CD4-positive, alpha-beta T cell treated with Interleukin-1 beta for 1 hour (primary cell): Measurements from ENCODE around the gene PKD2L1.
A peak's percentile ranks its signal among the peaks of the same experiment; 100 is the strongest.
"Not testable (repeated sequence)": the region's sequence is repeated elsewhere in the genome, so short reads cannot be mapped to it uniquely, and the experiment has no call there.

Source experiments
- DNase-seq, 2 donors: peaks; one replicate each; pipeline ENCODE4 v3.0.0-alpha.2; 2020 to 2022

The PKD2L1 gene

DNA sequence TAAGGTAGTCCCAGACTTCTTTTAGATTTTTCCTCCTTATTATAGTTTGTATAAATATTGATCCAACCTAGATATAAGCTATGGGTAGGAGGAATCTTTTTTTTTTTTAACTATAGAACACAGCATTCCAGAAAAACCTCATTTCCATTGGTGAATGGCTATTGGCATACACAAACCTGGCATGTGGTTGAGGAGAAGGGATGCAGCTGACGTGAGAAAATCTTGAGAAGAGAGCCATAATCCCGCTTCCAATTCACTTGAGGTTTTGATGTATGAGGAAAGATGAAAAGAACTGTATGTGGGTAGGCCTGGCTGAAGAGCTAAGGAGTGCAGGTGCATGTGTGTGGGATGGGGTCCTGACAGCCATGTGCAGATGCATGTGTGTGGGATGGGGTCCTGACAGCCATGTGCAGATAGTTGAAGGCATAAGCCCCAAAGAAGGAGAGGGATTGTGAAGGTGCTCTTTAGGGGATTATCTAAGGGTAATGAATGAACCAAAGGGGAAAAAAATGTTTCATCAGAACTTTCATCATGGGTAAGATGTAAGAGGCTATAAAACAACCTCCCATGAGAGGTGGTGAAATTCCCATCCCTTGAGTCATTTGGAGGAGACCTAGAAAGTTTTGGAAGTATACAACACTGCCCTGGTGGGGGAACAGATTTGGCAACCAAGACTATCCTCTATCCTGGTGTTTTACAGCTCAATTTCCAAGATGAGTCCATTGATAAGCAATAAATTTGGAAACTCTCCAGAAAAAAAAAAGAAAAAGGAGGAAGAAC is 3.8 kb upstream of the PKD2L1 start:
- DNase-seq, result no peak

GRCh38 chr10:100333106-100333505 is 3.1 kb upstream of the PKD2L1 start:
- DNase-seq, result no peak

- DNase-seq, result no peak
Measured at GRCh38 chr10:100328198-100328597, 1.8 kb downstream of the PKD2L1 start.

DNA sequence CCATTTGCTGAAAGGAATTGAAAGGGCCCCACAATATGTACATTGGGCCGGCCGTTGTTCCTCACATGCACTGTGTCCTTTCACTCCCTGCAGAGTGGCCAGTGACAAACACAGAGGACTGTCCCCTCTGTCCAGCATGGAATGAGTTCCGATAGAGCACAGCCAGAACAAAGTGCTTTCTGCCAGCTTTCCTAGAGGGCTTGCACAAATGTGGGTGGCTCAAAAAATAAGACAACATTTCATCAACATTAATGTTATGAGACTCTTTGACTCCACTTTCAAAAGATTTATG is 2.4 kb downstream of the PKD2L1 start:
- DNase-seq, result no peak

DNA sequence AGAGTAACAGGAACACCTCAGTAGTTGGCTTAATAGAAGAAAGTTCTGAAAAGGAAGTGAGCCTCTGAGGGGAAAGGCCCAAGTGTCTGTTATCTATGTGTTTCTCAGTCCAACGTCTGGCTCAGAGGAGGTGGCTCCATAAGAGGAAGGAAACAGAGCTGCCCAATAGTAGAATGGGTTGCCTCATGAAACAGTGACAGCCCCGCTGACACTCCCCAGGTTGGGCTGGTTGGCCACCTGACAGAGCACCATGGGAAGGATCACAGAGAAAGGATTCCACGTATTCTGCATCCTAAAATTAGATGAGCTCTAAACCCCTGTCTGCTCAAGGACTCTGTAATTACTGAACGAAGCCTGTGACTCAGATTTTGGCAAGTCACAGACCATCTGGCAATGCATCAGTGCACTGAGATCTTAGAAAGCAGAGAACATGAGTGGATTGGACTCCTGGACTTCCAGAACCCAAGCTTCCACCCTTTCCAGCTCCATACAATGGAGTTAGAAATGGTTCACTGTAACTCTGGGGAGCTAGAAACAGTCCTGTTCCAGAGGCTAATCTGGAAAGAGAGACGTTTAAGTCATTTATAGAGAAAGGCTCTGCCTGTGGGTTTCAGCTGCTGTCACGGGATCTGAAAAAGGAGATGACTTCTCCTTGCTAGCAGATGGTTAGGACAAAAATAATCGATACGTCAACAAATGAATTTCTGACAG is 2.9 kb downstream of the PKD2L1 start:
- DNase-seq, result peak; percentile 17 to 69

GRCh38 chr10:100325158-100325557 is 4.9 kb downstream of the PKD2L1 start:
- DNase-seq, result no peak

DNA sequence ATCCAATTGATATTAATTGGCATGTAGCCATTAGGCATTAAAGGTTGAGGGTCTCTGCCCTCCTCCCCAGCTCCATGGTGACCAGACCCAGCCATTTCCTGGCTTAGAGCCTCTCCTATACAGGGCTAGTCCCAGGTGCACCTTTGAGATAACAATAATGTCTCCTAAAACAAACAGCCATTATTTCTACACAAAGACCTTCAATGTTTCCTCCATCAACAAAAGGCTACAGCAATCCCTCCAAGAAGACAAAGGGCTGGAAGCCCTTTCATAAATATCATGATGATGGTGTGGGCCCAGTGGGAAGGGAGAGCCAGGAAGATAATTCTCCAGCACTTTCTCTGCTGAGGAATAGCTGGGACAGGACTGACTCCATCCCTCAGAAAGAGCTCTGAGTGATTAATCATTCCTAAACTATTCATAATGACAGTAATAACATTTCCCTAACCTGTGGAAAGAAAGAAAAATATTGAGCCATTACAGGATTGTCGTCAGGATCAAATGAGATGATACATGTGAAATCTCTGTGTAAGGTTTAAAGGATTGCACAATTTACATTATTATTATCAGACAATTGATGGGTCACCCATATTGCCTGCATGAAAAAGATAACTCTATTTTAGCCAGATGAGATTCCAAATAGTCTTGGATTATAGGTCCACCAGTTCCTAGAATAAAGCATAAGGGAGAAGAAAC is 10.2 kb downstream of the PKD2L1 start:
- no peak for DNase-seq

DNA sequence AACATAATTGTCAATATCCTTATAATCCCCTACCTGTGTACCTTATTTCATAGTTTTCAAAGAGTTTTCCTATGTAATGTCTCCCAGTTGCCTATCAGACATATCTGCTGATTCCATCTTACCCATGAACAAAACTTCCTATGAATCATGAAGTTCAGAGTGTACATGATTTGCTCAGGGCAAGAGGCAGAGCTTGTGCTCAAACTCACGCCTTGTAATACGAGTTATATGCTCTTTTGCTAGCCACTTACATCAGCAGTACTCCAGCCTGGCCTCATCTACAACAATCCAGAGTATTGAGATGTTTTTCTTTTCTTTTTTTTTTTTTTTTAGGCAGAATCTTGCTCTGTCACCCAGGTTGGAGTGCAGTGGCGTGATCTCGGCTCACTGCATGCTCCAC is 11.8 kb downstream of the PKD2L1 start:
- DNase-seq, result no peak

- DNase-seq, result no peak
Measured at GRCh38 chr10:100315615-100316014, 14.4 kb downstream of the PKD2L1 start.

GRCh38 chr10:100311298-100311697 is 18.7 kb downstream of the PKD2L1 start:
- DNase-seq, result no peak

- DNase-seq, result no peak
Measured at GRCh38 chr10:100307684-100308083, 22.3 kb downstream of the PKD2L1 start.

- DNase-seq, result no peak
Measured at GRCh38 chr10:100306861-100307260, 23.2 kb downstream of the PKD2L1 start.

- no peak for DNase-seq
Measured at GRCh38 chr10:100304414-100304813, 25.6 kb downstream of the PKD2L1 start.

GRCh38 chr10:100303724-100304319 is 26.2 kb downstream of the PKD2L1 start:
- DNase-seq, result no peak

- not testable (repeated sequence) for DNase-seq
Measured at GRCh38 chr10:100301123-100301522, 28.9 kb downstream of the PKD2L1 start.

- DNase-seq, result no peak
Measured at GRCh38 chr10:100297242-100297641, 32.8 kb downstream of the PKD2L1 start.

GRCh38 chr10:100293066-100293465 is 37.0 kb downstream of the PKD2L1 start:
- DNase-seq, result no peak

GRCh38 chr10:100292300-100292699 is 37.7 kb downstream of the PKD2L1 start:
- peak in 1 of 2 donors; percentile 35 for DNase-seq

DNA sequence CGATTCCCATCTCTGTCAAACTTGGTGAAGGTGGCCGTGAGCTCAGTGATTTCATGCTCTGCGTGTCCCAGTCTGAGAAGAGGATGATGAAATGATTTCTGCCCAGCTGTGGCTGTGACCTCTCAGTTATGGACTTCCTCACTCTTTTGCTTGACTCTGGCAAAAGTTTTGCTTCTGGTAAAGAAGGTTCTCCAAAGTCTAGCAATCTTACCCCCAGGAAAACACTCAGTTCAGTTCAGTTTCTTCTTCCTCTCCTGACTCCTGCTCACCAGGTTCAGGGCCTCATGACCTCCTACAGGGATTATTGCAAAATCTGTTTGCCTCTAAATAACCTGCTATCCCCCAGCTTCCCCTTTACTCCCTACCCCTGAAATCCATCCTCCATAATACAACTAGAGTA is 38.7 kb downstream of the PKD2L1 start:
- DNase-seq, result no peak

DNA sequence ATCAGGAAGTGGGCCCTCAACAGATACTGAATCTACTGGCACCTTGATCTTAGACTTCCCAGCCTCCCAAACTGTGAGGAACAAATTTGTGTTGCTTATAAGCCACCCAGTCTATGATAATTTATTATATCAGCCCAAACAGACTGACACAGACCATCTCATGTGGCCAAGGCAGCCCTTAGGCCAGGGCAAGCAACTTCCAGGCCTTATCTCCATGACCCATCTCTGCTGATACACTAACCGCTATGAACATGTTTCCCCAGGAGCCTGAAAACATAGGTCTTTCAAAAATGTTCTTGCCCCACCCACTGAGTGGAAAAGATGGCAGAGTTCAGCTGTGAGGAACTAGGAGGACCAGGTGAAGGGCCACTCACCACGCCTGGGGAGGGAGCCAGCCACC is 40.4 kb downstream of the PKD2L1 start:
- no peak for DNase-seq

- DNase-seq, result no peak
Measured at GRCh38 chr10:100288196-100288595, 41.8 kb downstream of the PKD2L1 start.

DNA sequence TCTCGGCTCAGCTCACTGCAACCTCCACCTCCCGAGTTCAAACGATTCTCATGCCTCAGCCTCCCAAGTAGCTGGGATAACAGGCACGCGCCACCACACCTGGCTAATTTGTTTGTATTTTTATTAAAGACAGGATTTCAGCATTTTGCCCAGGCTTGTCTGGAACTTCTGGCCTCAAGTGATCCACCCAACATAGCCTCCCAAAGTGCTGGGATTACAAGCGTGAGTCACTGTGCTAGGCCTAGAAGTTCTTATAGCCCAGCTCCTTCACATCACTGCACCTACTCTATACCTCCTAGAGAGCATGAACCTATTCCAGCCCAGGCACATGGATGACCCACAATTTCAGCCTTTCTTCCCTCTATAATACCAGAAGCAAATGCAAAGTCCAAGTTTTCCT is 42.3 kb downstream of the PKD2L1 start:
- no peak for DNase-seq
